ENCODE results near the gene NRCAM. TPM values are rescaled to one million over a fixed set of nuclear protein-coding genes. Genes with fewer than 3 reads are reported as not detected.

Gene NRCAM
- total and polyA plus RNA-seq, 5 donors from 2014 or later = 0.27 TPM; not detected in 4

DNA sequence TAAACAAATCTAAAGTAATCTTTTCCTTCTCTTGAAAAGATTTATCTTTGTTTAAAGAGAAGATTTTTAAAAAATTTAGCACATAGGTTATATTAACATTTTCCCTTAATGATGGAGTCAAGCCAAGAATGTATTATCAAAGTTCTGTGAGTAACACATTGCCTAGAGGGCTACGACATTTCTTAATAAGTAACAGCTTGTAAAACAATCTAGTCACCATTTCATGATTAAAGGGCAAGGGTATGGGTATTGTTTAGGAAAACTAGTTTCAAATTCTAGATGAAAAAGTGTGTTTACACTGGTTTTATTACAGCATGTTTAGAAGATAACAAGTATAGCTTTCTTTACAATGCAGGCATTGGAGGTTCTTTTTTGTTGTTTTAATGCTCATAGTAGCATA is 297.5 kb downstream of the NRCAM start:
- Mint-ChIP-seq H3K4me1 (no peaks in the 10 kb centered on the region), H3K9me3 (peaks cover 0 to 4% (median 0%) of the 10 kb centered on the region in 7 donors), H3K27ac (no peak overlapping the region), H3K4me3 (no peak overlapping the region), H3K27me3 (peaks cover 15% of the 10 kb centered on the region), H3K36me3 (peaks cover 3% of the 10 kb centered on the region)
- Histone ChIP-seq H3K27ac (ENCODE audit: insufficient read depth, low read length, poor library complexity, severe bottlenecking) (no peak overlapping the region), H3K4me1 (ENCODE audit: control insufficient read depth, insufficient read depth, low read length, poor library complexity, severe bottlenecking) (no peaks in the 10 kb centered on the region), H3K27me3 (ENCODE audit: control insufficient read depth, insufficient read depth, low read length) (peaks cover 15% of the 10 kb centered on the region), H3K9me3 (ENCODE audit: control insufficient read depth in 2 of 2, low read length in 2 of 2) (no peaks in the 10 kb centered on the region), H3K4me3 (ENCODE audit: low read depth, low read length) (no peak overlapping the region), H3K36me3 (ENCODE audit: control insufficient read depth, insufficient read depth, low read length) (no peaks in the 10 kb centered on the region)
- DNase-seq (no peak), ATAC-seq (ENCODE audit: low read depth in 2 of 2) (no peak)

DNA sequence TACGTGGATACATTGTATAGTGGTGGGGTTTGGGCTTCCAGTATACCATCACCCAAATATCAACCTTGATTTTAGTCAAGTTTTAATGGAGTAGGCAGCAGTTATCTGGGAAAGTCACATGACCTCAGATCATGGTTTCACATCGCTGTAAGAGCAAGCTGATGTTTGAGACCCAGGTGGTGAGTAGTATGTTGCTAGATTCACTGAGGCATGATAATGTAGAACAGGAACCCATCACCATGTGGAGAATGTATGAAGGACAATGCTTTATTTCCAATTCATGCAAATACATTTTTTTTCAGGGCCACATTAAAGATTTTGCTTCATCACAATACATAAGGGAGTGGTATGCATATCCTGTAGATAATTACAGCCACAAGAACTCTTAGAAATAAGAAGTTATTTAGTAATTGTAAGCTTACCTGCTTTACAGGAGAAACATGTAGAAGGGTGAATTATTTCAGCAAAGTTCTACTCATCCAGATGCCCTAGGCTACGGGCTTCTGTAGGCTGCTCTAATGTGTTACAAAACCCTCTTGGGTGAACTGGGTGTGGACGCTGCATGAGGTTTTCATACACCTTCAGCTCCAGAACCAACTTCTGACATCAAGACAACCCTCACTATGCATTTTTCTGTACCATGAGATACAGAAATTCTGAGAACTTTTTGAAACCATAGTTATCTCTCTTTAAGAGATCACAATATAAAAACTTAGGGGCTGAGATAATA is 298.5 kb downstream of the NRCAM start:
- H3K4me1 ChIP-seq (ENCODE audit: control insufficient read depth, insufficient read depth, low read length, poor library complexity, severe bottlenecking) = no peaks in the 10 kb centered on the region
- Mint-ChIP-seq H3K27ac (no peak overlapping the region), H3K27me3 (peaks cover 15% of the 10 kb centered on the region), H3K9me3 (no peaks in the 10 kb centered on the region), H3K4me3 (no peak overlapping the region), H3K36me3 (no peaks in the 10 kb centered on the region), H3K4me1 (no peaks in the 10 kb centered on the region)
- no peak overlapping the region for H3K4me3 ChIP-seq (ENCODE audit: low read depth, low read length)
- DNase-seq (no peak), ATAC-seq (ENCODE audit: low read depth in 2 of 2) (no peak)
- H3K27me3 ChIP-seq (ENCODE audit: control insufficient read depth, insufficient read depth, low read length) = peaks cover 15% of the 10 kb centered on the region
- no peak overlapping the region for H3K27ac ChIP-seq (ENCODE audit: insufficient read depth, low read length, poor library complexity, severe bottlenecking)
- no peaks in the 10 kb centered on the region for H3K36me3 ChIP-seq (ENCODE audit: control insufficient read depth, insufficient read depth, low read length)
- H3K9me3 ChIP-seq (ENCODE audit: control insufficient read depth in 2 of 2, low read length in 2 of 2) = no peaks in the 10 kb centered on the region

DNA sequence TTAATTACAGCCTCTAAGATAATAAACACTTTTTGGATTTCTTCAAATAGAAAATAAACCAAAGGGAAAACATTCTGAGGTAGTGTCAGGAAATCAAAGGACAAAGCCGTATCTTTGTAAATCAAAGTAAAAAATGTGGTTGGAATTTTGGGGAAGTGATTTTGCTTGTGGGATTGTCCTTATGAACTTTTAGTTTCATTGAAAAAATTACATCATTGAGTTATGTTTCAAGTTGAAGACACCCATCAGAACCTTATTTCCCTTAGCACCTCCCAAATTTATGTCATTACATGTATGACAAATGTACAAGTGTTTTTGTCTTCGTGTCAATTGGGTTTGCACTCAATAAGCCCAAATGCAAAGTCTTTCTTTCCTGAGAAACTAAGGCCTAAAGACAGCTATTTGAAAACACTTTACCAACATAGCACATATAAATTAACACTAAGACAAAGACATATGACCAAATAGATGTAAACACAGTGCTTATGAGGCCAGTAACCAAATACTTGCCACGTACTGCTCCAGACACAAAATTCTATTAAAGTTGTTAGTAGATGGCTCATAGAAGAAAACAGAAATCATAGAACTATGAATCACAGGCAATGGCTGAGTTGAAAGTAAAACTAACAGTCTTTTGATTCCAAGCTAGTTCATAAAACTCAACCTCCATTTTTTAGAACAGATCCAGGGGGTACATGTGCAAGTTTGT is 299.2 kb downstream of the NRCAM start:
- H3K9me3 Mint-ChIP-seq = no peaks in the 10 kb centered on the region
- Histone ChIP-seq H3K4me1 (ENCODE audit: control insufficient read depth, insufficient read depth, low read length, poor library complexity, severe bottlenecking) (no peaks in the 10 kb centered on the region), H3K4me3 (ENCODE audit: low read depth, low read length) (no peak overlapping the region), H3K27me3 (ENCODE audit: control insufficient read depth, insufficient read depth, low read length) (peaks cover 15% of the 10 kb centered on the region), H3K27ac (ENCODE audit: insufficient read depth, low read length, poor library complexity, severe bottlenecking) (no peak overlapping the region), H3K36me3 (ENCODE audit: control insufficient read depth, insufficient read depth, low read length) (no peaks in the 10 kb centered on the region), H3K9me3 (ENCODE audit: control insufficient read depth in 2 of 2, low read length in 2 of 2) (no peaks in the 10 kb centered on the region)
- peaks cover 15% of the 10 kb centered on the region for H3K27me3 Mint-ChIP-seq
- no peaks in the 10 kb centered on the region for H3K4me1 Mint-ChIP-seq
- no peak for DNase-seq
- H3K27ac Mint-ChIP-seq = no peak overlapping the region
- ATAC-seq (ENCODE audit: low read depth in 2 of 2) = no peak
- H3K4me3 Mint-ChIP-seq = no peak overlapping the region
- H3K36me3 Mint-ChIP-seq = no peaks in the 10 kb centered on the region

DNA sequence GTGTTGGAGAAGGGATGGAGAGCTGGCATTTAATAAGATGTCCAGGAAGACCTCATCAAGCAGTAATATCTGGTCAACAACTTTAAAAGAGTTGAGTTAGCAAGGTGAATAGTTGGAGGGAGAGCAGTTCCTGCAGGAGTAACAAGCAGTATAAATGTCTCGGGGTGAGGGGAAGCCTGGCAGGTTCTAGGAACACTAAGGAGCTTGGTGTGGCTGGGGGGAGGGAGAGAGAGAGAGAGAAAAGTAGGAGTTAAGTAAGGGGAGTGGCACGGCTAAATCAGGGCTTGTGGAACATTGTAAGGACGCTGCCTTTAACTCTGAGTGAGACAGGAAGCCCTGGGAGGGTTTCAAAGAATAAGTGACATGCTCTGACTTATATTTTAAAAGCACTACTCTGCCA is 304.0 kb downstream of the NRCAM start:
- no peaks in the 10 kb centered on the region for H3K4me1 Mint-ChIP-seq
- H3K4me3 Mint-ChIP-seq = no peak overlapping the region
- H3K27me3 Mint-ChIP-seq = peaks cover 5% of the 10 kb centered on the region
- Histone ChIP-seq H3K27ac (ENCODE audit: insufficient read depth, low read length, poor library complexity, severe bottlenecking) (no peak overlapping the region), H3K36me3 (ENCODE audit: control insufficient read depth, insufficient read depth, low read length) (no peaks in the 10 kb centered on the region), H3K4me3 (ENCODE audit: low read depth, low read length) (no peak overlapping the region), H3K27me3 (ENCODE audit: control insufficient read depth, insufficient read depth, low read length) (peaks cover 7% of the 10 kb centered on the region), H3K9me3 (ENCODE audit: control insufficient read depth in 2 of 2, low read length in 2 of 2) (no peaks in the 10 kb centered on the region), H3K4me1 (ENCODE audit: control insufficient read depth, insufficient read depth, low read length, poor library complexity, severe bottlenecking) (no peaks in the 10 kb centered on the region)
- H3K27ac Mint-ChIP-seq = no peak overlapping the region
- DNase-seq = no peak
- H3K9me3 Mint-ChIP-seq = no peaks in the 10 kb centered on the region
- ATAC-seq (ENCODE audit: low read depth in 2 of 2) = no peak
- no peaks in the 10 kb centered on the region for H3K36me3 Mint-ChIP-seq

DNA sequence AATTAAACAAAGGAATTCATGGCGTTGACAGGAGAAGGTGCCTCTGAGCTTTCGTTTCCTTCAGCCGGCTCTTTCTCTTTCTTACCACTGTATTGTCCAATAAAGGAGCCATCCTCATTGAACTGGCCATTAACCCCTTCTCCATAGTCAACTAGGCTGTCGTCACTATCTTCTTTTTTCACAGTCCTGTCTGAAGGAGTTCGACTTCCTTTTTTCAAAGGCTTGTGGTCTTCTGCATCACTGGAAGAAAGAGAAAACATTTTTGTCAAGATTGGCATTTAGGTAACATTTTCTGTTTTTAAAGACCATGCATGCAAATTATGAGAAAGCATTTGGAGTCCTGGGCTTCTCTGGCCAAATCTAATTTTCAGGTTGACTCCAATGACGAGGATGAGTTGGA is 306.3 kb downstream of the NRCAM start:
- H3K36me3 Mint-ChIP-seq = no peaks in the 10 kb centered on the region
- ATAC-seq (ENCODE audit: low read depth in 2 of 2) (no peak), DNase-seq (no peak)
- Histone ChIP-seq H3K27me3 (ENCODE audit: control insufficient read depth, insufficient read depth, low read length) (peaks cover under 1% of the 10 kb centered on the region), H3K9me3 (ENCODE audit: control insufficient read depth in 2 of 2, low read length in 2 of 2) (no peaks in the 10 kb centered on the region), H3K27ac (ENCODE audit: insufficient read depth, low read length, poor library complexity, severe bottlenecking) (no peak overlapping the region), H3K4me1 (ENCODE audit: control insufficient read depth, insufficient read depth, low read length, poor library complexity, severe bottlenecking) (no peaks in the 10 kb centered on the region), H3K36me3 (ENCODE audit: control insufficient read depth, insufficient read depth, low read length) (no peaks in the 10 kb centered on the region), H3K4me3 (ENCODE audit: low read depth, low read length) (no peak overlapping the region)
- H3K9me3 Mint-ChIP-seq = peaks cover 0 to 1% (median 0%) of the 10 kb centered on the region in 7 donors
- H3K27me3 Mint-ChIP-seq = peaks cover 5% of the 10 kb centered on the region
- H3K4me3 Mint-ChIP-seq = no peak overlapping the region
- H3K27ac Mint-ChIP-seq = no peak overlapping the region
- no peaks in the 10 kb centered on the region for H3K4me1 Mint-ChIP-seq

DNA sequence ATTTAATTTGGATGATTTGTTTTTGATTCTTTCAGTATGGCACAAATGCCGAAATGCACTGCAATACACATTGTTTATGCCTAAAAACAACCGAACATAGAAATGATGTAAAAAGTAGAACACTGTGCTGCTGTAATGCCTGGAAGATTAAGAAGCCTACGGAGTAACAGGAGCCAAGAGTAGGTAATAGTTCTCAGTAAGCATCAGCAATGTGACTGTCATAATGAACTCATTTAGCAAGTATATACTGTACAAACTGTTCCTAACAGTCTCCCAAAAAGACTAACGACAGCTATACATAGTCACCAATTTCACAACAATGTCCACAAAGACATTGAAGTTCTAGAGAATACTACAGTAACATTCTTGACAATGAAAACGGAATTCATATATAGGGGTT is 307.1 kb downstream of the NRCAM start:
- Histone ChIP-seq H3K4me3 (ENCODE audit: low read depth, low read length) (no peak overlapping the region), H3K9me3 (ENCODE audit: control insufficient read depth in 2 of 2, low read length in 2 of 2) (no peaks in the 10 kb centered on the region), H3K36me3 (ENCODE audit: control insufficient read depth, insufficient read depth, low read length) (no peaks in the 10 kb centered on the region), H3K27ac (ENCODE audit: insufficient read depth, low read length, poor library complexity, severe bottlenecking) (no peak overlapping the region), H3K4me1 (ENCODE audit: control insufficient read depth, insufficient read depth, low read length, poor library complexity, severe bottlenecking) (no peaks in the 10 kb centered on the region), H3K27me3 (ENCODE audit: control insufficient read depth, insufficient read depth, low read length) (peaks cover 3% of the 10 kb centered on the region)
- Mint-ChIP-seq H3K27ac (no peak overlapping the region), H3K4me3 (no peak overlapping the region), H3K4me1 (no peaks in the 10 kb centered on the region), H3K9me3 (peaks cover 0 to 1% (median 0%) of the 10 kb centered on the region in 7 donors), H3K36me3 (no peaks in the 10 kb centered on the region), H3K27me3 (peaks cover 5% of the 10 kb centered on the region)
- DNase-seq (no peak), ATAC-seq (ENCODE audit: low read depth in 2 of 2) (no peak)

DNA sequence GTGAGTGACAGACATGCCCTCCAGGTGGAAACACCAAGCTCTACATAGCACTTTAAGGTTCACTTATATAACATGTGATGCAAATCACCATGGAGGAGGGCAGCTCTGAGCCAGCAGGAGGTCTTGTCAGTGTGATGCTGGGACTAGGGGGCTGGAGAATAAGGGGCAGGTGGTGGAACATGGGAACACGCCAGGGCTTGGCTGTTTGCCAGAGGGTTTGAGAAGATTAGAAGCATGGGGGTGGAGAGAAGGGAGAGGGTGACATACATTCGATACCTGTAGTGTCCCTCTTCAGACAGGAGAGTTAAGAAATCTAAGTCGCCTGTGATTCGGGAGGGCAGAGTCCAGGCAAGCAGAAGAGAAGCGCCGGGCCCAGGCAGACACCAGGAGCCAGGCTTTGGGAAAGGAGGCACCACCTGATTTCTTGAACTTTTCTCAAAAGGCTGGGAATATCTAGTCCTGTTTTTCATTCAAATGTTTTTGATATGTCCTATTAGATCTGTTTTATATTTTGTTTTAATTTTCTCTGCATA is 309.1 kb downstream of the NRCAM start:
- Mint-ChIP-seq H3K27ac (no peak overlapping the region), H3K4me1 (no peaks in the 10 kb centered on the region), H3K36me3 (no peaks in the 10 kb centered on the region), H3K4me3 (no peak overlapping the region), H3K27me3 (peaks cover 5% of the 10 kb centered on the region), H3K9me3 (peaks cover 0 to 1% (median 0%) of the 10 kb centered on the region in 7 donors)
- DNase-seq (no peak), ATAC-seq (ENCODE audit: low read depth in 2 of 2) (no peak)
- no peak overlapping the region for H3K4me3 ChIP-seq (ENCODE audit: low read depth, low read length)
- H3K9me3 ChIP-seq (ENCODE audit: control insufficient read depth in 2 of 2, low read length in 2 of 2) = no peaks in the 10 kb centered on the region
- no peak overlapping the region for H3K27ac ChIP-seq (ENCODE audit: insufficient read depth, low read length, poor library complexity, severe bottlenecking)
- peaks cover 3% of the 10 kb centered on the region for H3K27me3 ChIP-seq (ENCODE audit: control insufficient read depth, insufficient read depth, low read length)
- no peaks in the 10 kb centered on the region for H3K4me1 ChIP-seq (ENCODE audit: control insufficient read depth, insufficient read depth, low read length, poor library complexity, severe bottlenecking)
- no peaks in the 10 kb centered on the region for H3K36me3 ChIP-seq (ENCODE audit: control insufficient read depth, insufficient read depth, low read length)
